ENCODE data around the gene DGKG.

- TF ChIP-seq POLR2AphosphoS5 (IDR thresholded peaks at IDR 0.05; ENCODE audit: low read depth, low read length) (no peak), RNF2 (IDR thresholded peaks at IDR 0.05; ENCODE audit: borderline replicate concordance, low read depth, low read length, missing control alignments, poor library complexity, severe bottlenecking) (no peak), CTCF (IDR thresholded peaks at IDR 0.05; ENCODE audit: control extremely low read depth in 1 of 3, insufficient read depth in 1 of 3, low read depth in 1 of 3, low read length in 3 of 3) (no peak), CEBPB (IDR thresholded peaks at IDR 0.05; ENCODE audit: low read depth, low read length) (no peak), MAFK (IDR thresholded peaks at IDR 0.05; ENCODE audit: low read depth, low read length) (no peak), CBX8 (IDR thresholded peaks at IDR 0.05; ENCODE audit: borderline replicate concordance, low read depth, low read length) (no peak), POLR2A (IDR thresholded peaks at IDR 0.05; ENCODE audit: control extremely low read depth in 1 of 2, low read depth in 2 of 2, low read length in 2 of 2) (no peak), RAD21 (IDR thresholded peaks at IDR 0.05 in 1 of 2, conservative IDR thresholded peaks at IDR 0.05 in 1 of 2; ENCODE audit: low read depth in 2 of 2, low read length in 2 of 2) (no peak), EGR1 (IDR thresholded peaks at IDR 0.05; ENCODE audit: borderline replicate concordance, low read depth, low read length) (no peak), HDAC6 (IDR thresholded peaks at IDR 0.05; ENCODE audit: low read depth, low read length) (no peak), SIN3A (conservative IDR thresholded peaks at IDR 0.05 in 1 of 2, IDR thresholded peaks at IDR 0.05 in 1 of 2; ENCODE audit: low read depth in 1 of 2, low read length in 2 of 2) (no peak), CHD7 (IDR thresholded peaks at IDR 0.05; ENCODE audit: insufficient replicate concordance, low read length) (no peak), TAF1 (IDR thresholded peaks at IDR 0.05; ENCODE audit: low read depth, low read length) (no peak), ATF2 (IDR thresholded peaks at IDR 0.05; ENCODE audit: low read length) (no peak)
Observed at GRCh38 chr3:186234152-186234551, 127.9 kb downstream of the DGKG start.
